WERI-Rb-1 (cell line): ENCODE measurements around the gene SNAP29.

Experiments used
- DNase-seq: peaks from one replicate; pipeline ENCODE4 v3.0.0-alpha.2; 2020
- H3K27ac ChIP-seq: fragments of 250-450 bp; sonication (Bioruptor Pico); 2 replicates; pipeline ENCODE4 v1.5.1; 2020; ENCODE audit warnings: mild to moderate bottlenecking, moderate library complexity
- H3K27me3 ChIP-seq: fragments of 250-450 bp; sonication (Bioruptor Pico); 2 replicates; pipeline ENCODE4 v1.5.1; 2021; ENCODE audit warnings: mild to moderate bottlenecking, low read depth, moderate library complexity; ENCODE audit not compliant: insufficient read depth, severe bottlenecking
- H3K36me3 ChIP-seq: fragments of 250-450 bp; sonication (Bioruptor Pico); 2 replicates; pipeline ENCODE4 v1.5.1; 2020; ENCODE audit warnings: mild to moderate bottlenecking, moderate library complexity
- H3K4me3 ChIP-seq: 2 replicates; pipeline ENCODE4 v1.5.1; 2011; ENCODE audit warnings: low read depth, mild to moderate bottlenecking, control low read depth, low read length
- H3K9me3 ChIP-seq: fragments of 250-450 bp; sonication (Bioruptor Pico); 2 replicates; pipeline ENCODE4 v1.5.1; 2021; ENCODE audit warnings: mild to moderate bottlenecking, moderate library complexity; ENCODE audit not compliant: severe bottlenecking
- TF ChIP-seq, protein P1 (sequence below): IDR thresholded peaks from 2 replicates; pipeline ENCODE4 v1.5.1; 2011; ENCODE audit warnings: low read depth, mild to moderate bottlenecking, control low read depth, inconsistent platforms, low read length

Gene SNAP29

DNA sequence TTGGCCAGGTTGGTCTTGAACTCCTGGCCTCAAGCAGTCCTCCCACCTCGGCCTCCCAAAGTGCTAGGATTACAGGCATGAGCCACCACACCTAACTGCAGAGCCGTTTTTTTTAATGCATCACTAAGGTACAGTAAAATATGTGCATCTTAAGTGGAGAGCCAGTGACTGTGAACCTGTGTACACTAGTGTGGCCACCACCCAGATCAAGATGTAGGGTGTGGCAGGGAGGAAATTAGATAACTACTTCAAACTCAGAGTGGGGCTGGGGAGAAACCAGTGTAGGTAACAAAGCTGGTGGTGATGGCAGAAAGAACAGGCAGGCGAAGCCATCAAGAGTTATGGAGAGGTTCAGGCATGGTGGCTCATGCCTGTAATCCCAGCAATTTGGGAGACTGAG is 14.4 kb downstream of the SNAP29 start:
- TF ChIP-seq, protein P1, sequence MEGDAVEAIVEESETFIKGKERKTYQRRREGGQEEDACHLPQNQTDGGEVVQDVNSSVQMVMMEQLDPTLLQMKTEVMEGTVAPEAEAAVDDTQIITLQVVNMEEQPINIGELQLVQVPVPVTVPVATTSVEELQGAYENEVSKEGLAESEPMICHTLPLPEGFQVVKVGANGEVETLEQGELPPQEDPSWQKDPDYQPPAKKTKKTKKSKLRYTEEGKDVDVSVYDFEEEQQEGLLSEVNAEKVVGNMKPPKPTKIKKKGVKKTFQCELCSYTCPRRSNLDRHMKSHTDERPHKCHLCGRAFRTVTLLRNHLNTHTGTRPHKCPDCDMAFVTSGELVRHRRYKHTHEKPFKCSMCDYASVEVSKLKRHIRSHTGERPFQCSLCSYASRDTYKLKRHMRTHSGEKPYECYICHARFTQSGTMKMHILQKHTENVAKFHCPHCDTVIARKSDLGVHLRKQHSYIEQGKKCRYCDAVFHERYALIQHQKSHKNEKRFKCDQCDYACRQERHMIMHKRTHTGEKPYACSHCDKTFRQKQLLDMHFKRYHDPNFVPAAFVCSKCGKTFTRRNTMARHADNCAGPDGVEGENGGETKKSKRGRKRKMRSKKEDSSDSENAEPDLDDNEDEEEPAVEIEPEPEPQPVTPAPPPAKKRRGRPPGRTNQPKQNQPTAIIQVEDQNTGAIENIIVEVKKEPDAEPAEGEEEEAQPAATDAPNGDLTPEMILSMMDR = no peak
- Histone ChIP-seq H3K4me3 (no peak overlapping the region), H3K36me3 (peaks cover 37% of the 10 kb centered on the region), H3K9me3 (no peaks in the 10 kb centered on the region), H3K27ac (no peak overlapping the region), H3K27me3 (no peaks in the 10 kb centered on the region)
- no peak for DNase-seq

DNA sequence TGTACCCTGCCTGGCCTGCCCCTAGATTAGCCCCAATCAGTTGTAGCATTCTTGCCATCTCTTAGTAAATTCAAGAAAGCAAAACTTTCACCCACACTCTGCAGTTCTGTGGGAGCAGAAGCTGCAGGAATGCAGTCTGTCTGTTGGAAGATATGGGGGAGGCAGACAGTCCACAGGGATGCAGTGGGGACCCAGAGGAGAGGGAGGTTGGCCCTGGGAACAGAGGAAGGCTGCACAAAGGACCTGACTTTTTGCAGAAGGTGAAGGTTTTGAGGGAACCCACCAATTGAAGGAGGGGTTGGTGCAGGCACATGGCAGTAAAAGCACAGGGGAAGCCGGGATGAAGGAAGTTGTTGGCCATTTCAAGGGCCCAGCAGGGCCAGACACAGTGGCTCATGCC is 16.5 kb downstream of the SNAP29 start:
- H3K9me3 ChIP-seq = no peaks in the 10 kb centered on the region
- H3K36me3 ChIP-seq = peaks cover 34% of the 10 kb centered on the region
- H3K27me3 ChIP-seq = no peaks in the 10 kb centered on the region
- H3K27ac ChIP-seq = no peak overlapping the region
- TF ChIP-seq, protein P1 = no peak
- no peak overlapping the region for H3K4me3 ChIP-seq
- DNase-seq = no peak

DNA sequence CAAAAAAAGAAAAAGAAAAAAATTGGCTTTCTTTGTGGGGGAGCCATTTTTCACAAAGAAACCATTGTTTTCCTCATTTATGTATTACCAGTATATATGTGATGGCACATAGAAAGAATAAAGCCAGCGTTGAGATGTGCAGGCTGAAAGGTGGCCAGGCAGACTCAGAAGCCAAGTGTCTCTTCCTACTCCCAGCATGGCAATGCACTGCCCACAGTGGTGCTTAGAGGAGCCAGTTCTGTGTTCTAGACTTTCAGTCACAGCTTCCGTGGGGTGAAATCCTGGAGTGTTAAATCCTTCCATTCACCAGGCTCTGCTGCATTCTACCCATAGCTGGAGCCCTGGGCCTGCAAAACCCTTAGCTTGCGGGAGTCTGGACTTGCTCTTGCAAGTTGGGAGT is 18.9 kb downstream of the SNAP29 start:
- Histone ChIP-seq H3K27me3 (no peaks in the 10 kb centered on the region), H3K27ac (no peak overlapping the region), H3K9me3 (no peaks in the 10 kb centered on the region), H3K36me3 (peaks cover 40% of the 10 kb centered on the region), H3K4me3 (no peak overlapping the region)
- TF ChIP-seq, protein P1 = no peak
- DNase-seq = no peak

DNA sequence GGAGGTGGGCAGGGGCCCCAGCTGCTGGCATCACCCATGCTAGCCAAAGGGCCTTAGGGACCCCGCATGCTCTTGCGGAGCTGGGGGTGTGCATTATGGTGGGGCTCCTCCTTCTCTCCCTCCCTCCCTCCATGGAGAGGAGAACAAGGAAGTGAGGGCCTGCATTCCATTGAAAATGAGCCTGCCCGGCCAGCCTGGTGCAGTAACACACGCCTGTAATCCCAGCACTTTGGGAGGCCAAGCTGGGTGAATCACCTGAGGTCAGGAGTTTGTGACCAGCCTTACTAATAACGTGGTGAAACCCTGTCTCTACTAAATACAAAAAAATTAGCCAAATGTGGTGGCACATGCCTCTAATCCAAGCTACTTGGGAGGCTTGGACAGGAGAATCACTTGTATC is 22.4 kb downstream of the SNAP29 start:
- no peak for DNase-seq
- H3K36me3 ChIP-seq = peaks cover 52% of the 10 kb centered on the region
- H3K4me3 ChIP-seq = no peak overlapping the region
- TF ChIP-seq, protein P1 = no peak
- no peaks in the 10 kb centered on the region for H3K27me3 ChIP-seq
- no peaks in the 10 kb centered on the region for H3K9me3 ChIP-seq
- no peak overlapping the region for H3K27ac ChIP-seq

DNA sequence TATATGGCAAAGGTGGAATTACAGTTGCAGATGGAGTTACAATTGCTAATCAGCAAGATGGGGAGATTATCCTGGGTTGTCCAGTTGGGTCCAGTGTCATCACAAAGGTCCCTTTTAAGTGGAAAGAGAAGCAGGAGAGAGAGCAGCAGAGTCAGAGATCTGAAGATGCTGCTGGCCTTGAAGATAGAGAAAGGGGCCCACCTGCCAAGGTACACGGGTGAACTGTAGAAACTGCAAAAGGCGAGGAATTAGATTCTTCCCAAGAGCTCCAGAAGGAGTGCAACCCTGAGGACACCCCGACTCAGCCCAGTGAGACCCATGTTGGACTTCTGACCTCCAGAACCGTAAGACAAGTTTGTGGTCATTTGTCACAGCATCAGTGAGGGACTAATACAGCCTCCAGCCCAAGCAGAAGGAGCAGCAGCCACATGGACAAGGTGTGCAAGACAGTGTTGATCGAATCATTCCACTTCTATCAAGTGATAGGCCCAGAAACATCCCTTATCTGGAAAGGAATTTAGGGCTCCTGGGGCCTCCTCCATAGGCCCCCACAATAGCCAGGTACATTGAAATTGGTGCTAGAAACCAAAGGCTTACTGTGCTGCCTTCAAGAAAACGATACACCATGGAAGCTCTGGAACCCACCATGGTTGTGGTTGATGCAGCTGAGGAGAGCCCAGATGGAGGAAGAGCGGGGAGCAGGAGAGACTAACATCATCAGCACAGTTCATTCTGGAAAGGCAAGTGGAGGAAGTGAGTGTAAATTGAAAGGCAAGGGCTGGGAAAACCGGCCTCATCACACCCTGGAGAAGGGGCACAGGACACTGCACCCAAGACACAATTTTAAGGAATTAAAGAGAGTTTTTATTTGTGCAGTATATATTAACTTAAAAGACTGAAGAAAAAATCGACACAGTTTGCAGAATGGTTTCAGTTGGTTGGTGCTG is 23.3 kb downstream of the SNAP29 start:
- Histone ChIP-seq H3K27ac (no peak overlapping the region), H3K36me3 (peaks cover 54% of the 10 kb centered on the region), H3K9me3 (no peaks in the 10 kb centered on the region), H3K4me3 (no peak overlapping the region), H3K27me3 (no peaks in the 10 kb centered on the region)
- TF ChIP-seq, protein P1 = no peak
- no peak for DNase-seq
